ENCODE results near the gene MYPOP. TPM values are rescaled to one million over a fixed set of nuclear protein-coding genes. Genes with fewer than 3 reads are reported as not detected.

The MYPOP gene
- total and polyA plus RNA-seq, 9 donors: 3.0 to 9.1 (median 5.0) TPM

GRCh38 chr19:45881082-45881908 lies 21.1 kb downstream of the MYPOP start:
- 70 to 79% (median 78%) methylated on average over 10 of the region's 10 CpGs for WGBS, 3 donors

GRCh38 chr19:45879971-45880370 lies 22.4 kb downstream of the MYPOP start:
- intact Hi-C loops (cut with DNase I): loop anchor here in 1 of 4 donors (10.0 kb wide), 1 partner anchor 65 kb away; the partner anchor contains the start of gene RSPH6A
- Histone ChIP-seq H3K27me3 (no peaks in the 10 kb centered on the region), H3K4me3 (no peak overlapping the region), H3K4me1 (ENCODE audit: insufficient read depth) (peaks cover 18% of the 10 kb centered on the region), H3K9me3 (no peaks in the 10 kb centered on the region), H3K36me3 (no peaks in the 10 kb centered on the region), H3K27ac (no peak overlapping the region)
- TF ChIP-seq EP300 (IDR thresholded peaks at IDR 0.05) (no peak), CTCF (IDR thresholded peaks at IDR 0.05) (no peak), POLR2A (IDR thresholded peaks at IDR 0.05) (no peak)
- no peak for DNase-seq
- WGBS, 3 donors: 62 to 75% (median 75%) methylated on average over 2 of the region's 2 CpGs

More at GRCh38 chr19:45881082-45881908, 21.1 kb downstream of the MYPOP start:
- no peaks in the 10 kb centered on the region for H3K27me3 ChIP-seq
- TF ChIP-seq CTCF (IDR thresholded peaks at IDR 0.05): no peak
- TF ChIP-seq EP300 (IDR thresholded peaks at IDR 0.05): no peak
- H3K36me3 ChIP-seq: no peaks in the 10 kb centered on the region
- no peak overlapping the region for H3K27ac ChIP-seq
- no peak for DNase-seq
- H3K4me1 ChIP-seq (ENCODE audit: insufficient read depth): peaks cover 21% of the 10 kb centered on the region
- H3K9me3 ChIP-seq: no peaks in the 10 kb centered on the region
- intact Hi-C loops (cut with DNase I): loop anchor here in 1 of 4 donors (10.0 kb wide), 1 partner anchor 66 kb away; the partner anchor contains the start of gene RSPH6A
- no peak overlapping the region for H3K4me3 ChIP-seq

- intact Hi-C loops (cut with DNase I): no loop called here
- no peak overlapping the region for H3K4me3 ChIP-seq
- H3K36me3 ChIP-seq: no peaks in the 10 kb centered on the region
- 71 to 79% (median 71%) methylated on average over 8 of the region's 8 CpGs for WGBS, 3 donors
- no peak overlapping the region for H3K27ac ChIP-seq
- no peak for TF ChIP-seq POLR2A (IDR thresholded peaks at IDR 0.05)
- no peak for TF ChIP-seq CTCF (IDR thresholded peaks at IDR 0.05)
- TF ChIP-seq EP300 (IDR thresholded peaks at IDR 0.05): no peak
- H3K27me3 ChIP-seq: no peaks in the 10 kb centered on the region
- peaks cover 11% of the 10 kb centered on the region for H3K4me1 ChIP-seq (ENCODE audit: insufficient read depth)
- no peak for DNase-seq
- H3K9me3 ChIP-seq: no peaks in the 10 kb centered on the region
Measured at GRCh38 chr19:45879055-45879454, 23.4 kb downstream of the MYPOP start.

- 78 to 86% (median 84%) methylated on average over 11 of the region's 11 CpGs for WGBS, 3 donors
- H3K27me3 ChIP-seq: no peaks in the 10 kb centered on the region
- TF ChIP-seq POLR2A (IDR thresholded peaks at IDR 0.05) (no peak), CTCF (IDR thresholded peaks at IDR 0.05) (no peak), EP300 (IDR thresholded peaks at IDR 0.05) (no peak)
Measured at GRCh38 chr19:45878043-45878794, 24.2 kb downstream of the MYPOP start.

More at GRCh38 chr19:45878043-45878794, 24.2 kb downstream of the MYPOP start:
- H3K9me3 ChIP-seq: no peaks in the 10 kb centered on the region
- H3K27ac ChIP-seq: no peak overlapping the region
- no peaks in the 10 kb centered on the region for H3K36me3 ChIP-seq
- intact Hi-C loops (cut with DNase I): no loop called here
- peaks cover 6% of the 10 kb centered on the region for H3K4me1 ChIP-seq (ENCODE audit: insufficient read depth)
- DNase-seq: no peak
- H3K4me3 ChIP-seq: no peak overlapping the region

All from ovary (tissue), 9 donors.